Stimulated activated naive CD4-positive, alpha-beta T cell (primary cell): ENCODE measurements around the gene PPIC.

Experiments used
- DNase-seq, 6 experiments: peaks; one replicate each; lab custom pipeline; 2025; lab: John Stamatoyannopoulos, UW

The PPIC gene

GRCh38 chr5:123036391-123037103, at the start of gene PPIC:
Gene PPIC, minus strand, starts transcription at chr5:123036725. Its CDS starts 100 bp downstream, at chr5:123036625.
- no peak for DNase-seq

GRCh38 chr5:123085638-123086286, 49.2 kb upstream of the PPIC start:
- no peak for DNase-seq

- no peak for DNase-seq
Measured at GRCh38 chr5:123084730-123085605, 48.4 kb upstream of the PPIC start.

- DNase-seq: no peak
Measured at GRCh38 chr5:123083298-123083697, 46.8 kb upstream of the PPIC start.

- DNase-seq: no peak
Measured at GRCh38 chr5:123080215-123080614, 43.7 kb upstream of the PPIC start.

GRCh38 chr5:123075521-123076163, 39.1 kb upstream of the PPIC start:
- no peak for DNase-seq

GRCh38 chr5:123068368-123068938, 31.9 kb upstream of the PPIC start:
- no peak for DNase-seq

GRCh38 chr5:123066016-123066415, 29.5 kb upstream of the PPIC start:
- no peak for DNase-seq

- DNase-seq: no peak
Measured at GRCh38 chr5:123059455-123059854, 22.9 kb upstream of the PPIC start.

GRCh38 chr5:123051206-123051605, 14.7 kb upstream of the PPIC start:
- DNase-seq: no peak

- no peak for DNase-seq
Measured at GRCh38 chr5:123047706-123048105, 11.2 kb upstream of the PPIC start.

GRCh38 chr5:123046222-123046621, 9.7 kb upstream of the PPIC start:
- DNase-seq: no peak

- no peak for DNase-seq
Measured at GRCh38 chr5:123044926-123045617, 8.5 kb upstream of the PPIC start.

- no peak for DNase-seq
Measured at GRCh38 chr5:123039673-123040072, 3.1 kb upstream of the PPIC start.

GRCh38 chr5:123037104-123037418, 536 bp upstream of the PPIC start:
- no peak for DNase-seq

- no peak for DNase-seq
Measured at GRCh38 chr5:123035918-123036390, 571 bp downstream of the PPIC start.

- no peak for DNase-seq
Measured at GRCh38 chr5:123035360-123035917, 1.1 kb downstream of the PPIC start.

- no peak for DNase-seq
Measured at GRCh38 chr5:123033157-123033671, 3.3 kb downstream of the PPIC start.

- no peak for DNase-seq
Measured at GRCh38 chr5:123028222-123028621, 8.3 kb downstream of the PPIC start.

- no peak for DNase-seq
Measured at GRCh38 chr5:123014689-123015088, 21.8 kb downstream of the PPIC start.

GRCh38 chr5:123012321-123012720, 24.2 kb downstream of the PPIC start:
- no peak for DNase-seq
